Neutrophil (primary cell): Measurements from ENCODE around the gene ARSB.

Experiments
- H3K27ac ChIP-seq: fragments of 200-600 bp; sonication (generic); 2 replicates; pipeline ENCODE4 v1.5.1; 2016; ENCODE audit warnings: mild to moderate bottlenecking, moderate library complexity
- H3K27me3 ChIP-seq: fragments of 200-600 bp; sonication (generic); 2 replicates; pipeline ENCODE4 v1.6.0; 2016; ENCODE audit warnings: mild to moderate bottlenecking
- H3K36me3 ChIP-seq: fragments of 200-600 bp; sonication (generic); 2 replicates; pipeline ENCODE4 v1.5.1; 2017
- H3K4me1 ChIP-seq, 2 experiments: fragments of 200-600 bp in 1 of 2; sonication (generic) in 1 of 2; 1 replicate in 1 of 2; 2 replicates in 1 of 2; pipeline versions ENCODE4 v1.5.1 to v1.6.1; 2013 to 2016; ENCODE audit warnings: low read depth in 1 of 2, low read length in 1 of 2, mild to moderate bottlenecking in 1 of 2, moderate library complexity in 1 of 2; ENCODE audit not compliant: control insufficient read depth in 1 of 2, insufficient read depth in 1 of 2
- H3K4me3 ChIP-seq, 2 experiments: fragments of 200-600 bp in 1 of 2; sonication (generic) in 1 of 2; 1 replicate in 1 of 2; 2 replicates in 1 of 2; pipeline ENCODE4 v1.5.1; 2013 to 2016; ENCODE audit warnings: low read depth in 1 of 2, low read length in 1 of 2, mild to moderate bottlenecking in 1 of 2, moderate library complexity in 1 of 2
- H3K9me3 ChIP-seq: fragments of 200-600 bp; sonication (generic); 2 replicates; pipeline ENCODE4 v1.5.1; 2016
- TF ChIP-seq, protein P1 (sequence below): fragments of 200-600 bp; sonication (generic); IDR thresholded peaks from 2 replicates; pipeline ENCODE4 v1.5.1; 2016; ENCODE audit warnings: antibody characterized with exemption

The ARSB gene

DNA sequence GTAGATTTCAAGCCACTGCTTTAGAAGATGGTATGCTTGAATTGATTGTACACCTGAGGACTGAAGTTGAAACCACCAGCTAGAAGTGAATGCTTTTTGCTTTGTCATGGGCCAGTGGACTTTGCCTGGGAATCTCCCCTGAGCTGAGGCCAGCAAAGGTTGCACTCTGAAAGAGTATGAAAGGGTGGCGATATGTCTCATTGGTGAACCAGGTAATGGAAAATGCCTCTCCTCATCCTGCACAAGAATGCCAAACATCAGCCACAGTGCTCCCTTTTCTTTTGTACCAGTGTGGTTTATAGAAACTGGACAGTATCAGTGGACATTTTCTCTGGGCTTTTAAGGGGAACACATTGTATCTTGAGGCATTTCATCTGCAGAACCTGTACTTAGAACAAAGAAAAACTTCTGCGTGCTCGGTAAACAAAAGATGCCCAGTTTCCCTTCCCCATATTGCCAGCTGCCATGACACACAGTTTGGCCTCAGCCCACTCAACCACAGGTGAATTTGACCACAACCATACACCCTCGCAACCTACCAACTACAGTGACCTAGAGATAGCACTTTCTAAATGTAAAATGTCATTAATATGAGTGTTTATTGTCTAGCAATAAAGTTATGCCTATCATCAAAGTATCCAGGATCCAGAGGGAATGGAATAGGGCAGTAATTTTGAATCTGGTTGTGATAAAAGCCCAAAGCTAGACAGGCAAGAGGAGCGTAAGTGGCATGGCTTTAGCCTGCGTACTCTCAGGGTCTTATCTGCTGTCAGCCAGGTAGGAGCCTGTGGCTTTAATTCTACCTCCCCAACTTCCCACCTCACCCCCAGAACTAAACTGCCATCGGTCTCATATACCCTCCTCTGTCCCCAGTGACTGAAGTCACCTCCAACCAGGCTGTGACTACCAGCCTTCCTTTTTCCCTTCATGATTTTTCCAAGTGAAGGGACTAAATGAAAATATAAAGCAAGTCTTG is 257.0 kb downstream of the ARSB start:
- Histone ChIP-seq H3K4me1 (no peaks in the 10 kb centered on the region), H3K27me3 (no peaks in the 10 kb centered on the region)
- TF ChIP-seq, protein P1, sequence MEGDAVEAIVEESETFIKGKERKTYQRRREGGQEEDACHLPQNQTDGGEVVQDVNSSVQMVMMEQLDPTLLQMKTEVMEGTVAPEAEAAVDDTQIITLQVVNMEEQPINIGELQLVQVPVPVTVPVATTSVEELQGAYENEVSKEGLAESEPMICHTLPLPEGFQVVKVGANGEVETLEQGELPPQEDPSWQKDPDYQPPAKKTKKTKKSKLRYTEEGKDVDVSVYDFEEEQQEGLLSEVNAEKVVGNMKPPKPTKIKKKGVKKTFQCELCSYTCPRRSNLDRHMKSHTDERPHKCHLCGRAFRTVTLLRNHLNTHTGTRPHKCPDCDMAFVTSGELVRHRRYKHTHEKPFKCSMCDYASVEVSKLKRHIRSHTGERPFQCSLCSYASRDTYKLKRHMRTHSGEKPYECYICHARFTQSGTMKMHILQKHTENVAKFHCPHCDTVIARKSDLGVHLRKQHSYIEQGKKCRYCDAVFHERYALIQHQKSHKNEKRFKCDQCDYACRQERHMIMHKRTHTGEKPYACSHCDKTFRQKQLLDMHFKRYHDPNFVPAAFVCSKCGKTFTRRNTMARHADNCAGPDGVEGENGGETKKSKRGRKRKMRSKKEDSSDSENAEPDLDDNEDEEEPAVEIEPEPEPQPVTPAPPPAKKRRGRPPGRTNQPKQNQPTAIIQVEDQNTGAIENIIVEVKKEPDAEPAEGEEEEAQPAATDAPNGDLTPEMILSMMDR = no peak

More for the DNA sequence above, 257.0 kb downstream of the ARSB start:
- no peaks in the 10 kb centered on the region for H3K9me3 ChIP-seq
- H3K27ac ChIP-seq = no peak overlapping the region
- no peak overlapping the region for H3K4me3 ChIP-seq
- H3K36me3 ChIP-seq = no peaks in the 10 kb centered on the region
